ENCODE results near the gene MAGIX.
"Not testable (repeated sequence)": the region's sequence is repeated elsewhere in the genome, so short reads cannot be mapped to it uniquely, and the experiment has no call there.

MAGIX gene

DNA sequence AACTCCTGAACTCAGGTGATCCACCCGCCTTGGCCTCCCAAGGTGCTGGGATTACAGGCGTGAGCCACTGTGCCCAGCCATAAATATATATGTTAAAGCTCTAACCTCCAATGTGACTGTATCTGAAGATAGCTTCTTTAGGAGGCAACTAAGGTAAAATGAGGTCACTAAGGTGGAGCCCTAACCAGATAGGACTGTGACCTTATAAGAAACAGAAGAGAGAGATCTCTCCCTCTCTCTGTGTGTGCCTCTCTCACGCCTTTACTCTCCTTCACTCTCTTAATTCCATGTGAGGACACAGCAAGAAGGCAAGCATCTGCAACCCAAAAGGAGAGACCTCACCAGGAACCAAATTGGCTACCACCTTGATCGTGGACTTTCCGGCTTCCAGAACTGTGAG lies 926 bp upstream of the MAGIX start:
- DNase-seq (ENCODE audit: low read depth) = no peak

DNA sequence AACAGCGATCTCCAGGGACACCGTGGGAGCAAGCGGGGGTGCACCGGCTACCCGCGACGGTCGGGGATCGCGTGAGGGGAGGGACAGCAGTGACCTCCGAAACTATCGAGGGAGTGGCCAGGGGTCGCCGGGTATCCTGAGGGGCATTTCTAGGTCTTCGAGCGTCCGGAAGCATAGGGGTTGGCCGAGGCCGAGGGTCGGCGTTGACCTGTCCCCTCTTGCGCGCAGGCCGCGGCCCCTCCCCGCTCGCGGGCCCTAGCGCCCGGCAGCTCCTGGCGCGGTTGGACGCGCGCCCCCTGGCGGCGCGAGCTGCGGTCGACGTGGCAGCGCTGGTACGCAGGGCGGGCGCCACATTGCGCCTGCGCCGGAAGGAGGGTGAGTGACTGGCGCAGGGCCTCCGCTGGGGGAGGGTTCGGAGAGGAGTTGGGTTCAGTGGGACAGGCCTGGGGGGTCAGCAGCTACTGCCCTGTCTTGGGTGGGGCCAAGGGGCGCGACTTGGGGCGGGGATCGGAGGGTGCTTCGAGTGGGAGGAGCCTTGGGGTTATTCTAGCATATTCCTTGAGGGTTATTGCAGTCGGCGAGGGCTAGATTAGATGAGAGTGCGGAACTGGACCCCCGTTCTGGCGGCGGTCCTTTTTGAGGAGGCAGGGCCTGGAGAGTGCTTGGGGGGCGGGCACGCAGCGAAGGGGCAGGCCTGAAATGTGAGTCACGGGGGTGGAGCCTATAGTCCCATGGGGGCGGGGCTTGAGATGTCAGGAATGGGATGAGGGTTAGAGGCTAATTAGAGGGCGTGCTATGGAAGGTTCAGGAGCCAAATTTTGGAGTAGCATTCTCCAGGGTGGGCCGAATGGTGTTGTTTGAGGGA lies 1.2 kb downstream of the MAGIX start:
- peak; percentile 67 for DNase-seq (ENCODE audit: low read depth)

DNA sequence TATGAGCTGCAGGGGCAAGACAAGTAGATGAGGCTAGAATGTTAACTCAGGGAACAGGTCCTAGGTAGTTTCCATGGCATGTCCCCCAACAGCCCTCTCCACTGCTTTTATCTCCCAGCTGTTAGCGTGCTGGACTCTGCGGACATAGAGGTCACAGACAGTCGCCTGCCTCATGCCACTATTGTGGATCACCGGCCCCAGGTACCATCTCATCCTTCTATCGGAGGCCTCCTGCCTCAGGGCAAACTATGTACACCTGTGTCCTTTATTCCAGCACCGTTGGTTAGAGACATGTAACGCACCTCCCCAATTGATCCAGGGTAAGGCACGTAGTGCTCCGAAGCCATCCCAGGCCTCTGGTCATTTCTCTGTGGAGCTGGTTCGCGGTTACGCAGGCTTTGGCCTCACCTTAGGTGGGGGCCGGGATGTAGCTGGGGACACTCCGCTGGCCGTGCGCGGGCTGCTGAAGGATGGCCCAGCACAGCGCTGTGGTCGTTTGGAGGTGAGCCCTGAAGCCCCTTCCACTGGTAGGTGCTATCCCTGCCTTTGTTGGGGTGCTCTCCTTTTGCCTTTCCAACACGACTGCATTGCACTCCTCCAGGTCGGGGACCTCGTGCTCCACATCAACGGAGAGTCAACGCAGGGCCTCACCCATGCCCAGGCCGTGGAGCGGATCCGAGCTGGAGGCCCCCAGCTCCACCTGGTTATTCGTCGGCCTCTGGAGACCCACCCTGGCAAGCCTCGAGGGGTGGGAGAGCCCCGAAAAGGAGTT lies 2.2 kb downstream of the MAGIX start:
- no peak for DNase-seq (ENCODE audit: low read depth)

DNA sequence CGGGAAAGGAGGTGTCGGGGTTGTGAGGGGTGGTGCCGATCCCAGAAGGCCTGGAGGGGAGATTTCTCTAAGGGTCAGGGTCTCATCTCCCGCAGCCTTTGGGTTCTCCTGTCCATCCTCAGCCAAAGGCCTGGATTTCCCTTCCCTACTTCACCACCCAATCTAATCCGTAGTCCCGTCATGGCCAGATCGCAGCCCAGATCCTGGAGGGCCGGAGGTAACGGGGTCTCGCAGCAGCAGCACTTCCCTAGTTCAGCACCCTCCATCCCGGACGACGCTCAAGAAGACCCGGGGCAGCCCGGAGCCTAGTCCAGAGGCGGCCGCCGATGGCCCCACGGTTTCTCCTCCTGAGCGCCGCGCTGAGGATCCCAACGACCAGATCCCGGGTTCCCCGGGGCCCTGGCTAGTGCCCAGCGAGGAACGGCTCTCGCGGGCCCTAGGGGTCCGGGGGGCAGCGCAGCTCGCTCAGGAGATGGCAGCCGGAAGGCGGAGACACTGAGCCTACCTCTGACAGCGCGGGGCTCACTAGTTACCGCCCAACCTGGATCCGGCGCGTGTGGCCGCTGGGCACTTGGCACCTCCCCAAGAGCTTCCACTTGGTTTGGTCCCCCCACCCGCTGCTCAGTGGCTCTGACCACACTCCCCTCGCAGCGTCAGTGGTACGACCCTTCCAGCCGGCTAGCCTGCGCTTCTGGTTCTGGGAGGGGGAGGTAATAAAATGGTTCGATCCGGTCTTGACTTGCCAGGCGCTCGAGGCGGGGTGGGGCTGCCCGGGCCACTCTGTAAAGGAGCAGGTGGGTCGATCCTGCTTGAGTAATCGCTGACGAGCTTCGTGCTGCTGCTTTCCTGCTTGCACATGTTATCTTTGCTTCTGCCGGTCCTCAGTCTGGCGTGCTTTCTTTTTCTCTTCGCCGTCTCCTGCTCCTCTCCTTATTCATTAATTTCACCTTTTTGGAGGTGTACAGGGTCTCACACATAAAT lies 3.6 kb downstream of the MAGIX start:
- peak; percentile 58 for DNase-seq (ENCODE audit: low read depth)

DNA sequence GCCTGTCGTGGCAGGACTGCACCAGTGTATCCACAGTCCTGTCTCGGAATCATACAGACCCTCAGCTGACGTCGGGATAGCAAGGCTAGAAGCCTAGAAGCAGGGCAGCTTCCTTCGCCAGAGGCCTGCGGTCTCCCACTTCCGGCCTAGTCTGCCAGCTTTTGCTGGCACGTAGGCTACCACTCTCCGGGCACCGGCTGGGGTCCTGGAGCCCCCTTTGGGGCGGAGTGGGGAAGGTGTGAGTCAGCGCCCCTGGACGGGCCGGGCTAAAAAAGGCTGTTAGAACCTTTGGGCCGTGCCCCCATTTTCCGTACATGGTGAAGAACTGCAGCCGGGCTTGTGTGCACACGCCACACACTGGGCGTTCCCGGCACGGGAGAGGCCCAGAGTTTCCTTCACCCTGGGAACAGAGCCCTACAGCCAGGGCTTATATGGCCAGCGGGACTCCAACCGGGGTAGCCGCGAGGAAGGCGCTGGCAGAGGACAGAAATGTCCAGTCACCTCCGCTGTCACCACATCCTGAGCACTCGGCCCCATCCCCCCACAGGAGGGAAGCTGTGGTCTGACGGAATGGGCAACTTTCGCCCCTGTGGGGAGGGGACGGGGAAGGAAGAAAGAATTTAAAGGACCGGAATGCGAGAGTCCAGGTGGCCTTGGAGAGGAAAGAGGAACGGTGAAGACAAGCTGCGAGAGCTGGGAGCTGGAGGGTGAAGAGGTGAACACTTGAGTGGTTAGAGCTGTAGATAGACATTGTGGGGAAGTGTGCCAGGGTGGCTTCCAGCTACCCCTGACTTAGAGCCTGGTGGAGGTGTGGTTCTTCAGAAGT lies 4.6 kb downstream of the MAGIX start:
- DNase-seq (ENCODE audit: low read depth) = no peak

DNA sequence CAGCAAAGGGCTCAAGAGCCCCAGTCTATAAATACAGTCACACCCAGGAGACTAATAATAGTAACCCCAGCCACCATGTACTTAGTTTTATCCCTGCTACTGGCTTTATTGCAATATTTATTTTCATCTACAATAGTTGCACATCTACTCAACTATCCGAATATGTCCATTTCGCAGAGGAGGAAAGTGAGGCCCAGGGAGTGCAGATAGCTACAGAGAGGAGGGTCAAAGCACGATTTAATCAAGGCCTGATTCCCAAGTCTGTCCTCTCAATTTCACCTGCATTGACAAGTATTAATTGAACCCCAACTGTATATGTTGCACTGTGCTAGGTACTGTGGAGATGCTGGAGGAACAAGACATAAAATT lies 5.2 kb downstream of the MAGIX start:
- DNase-seq (ENCODE audit: low read depth) = no peak

DNA sequence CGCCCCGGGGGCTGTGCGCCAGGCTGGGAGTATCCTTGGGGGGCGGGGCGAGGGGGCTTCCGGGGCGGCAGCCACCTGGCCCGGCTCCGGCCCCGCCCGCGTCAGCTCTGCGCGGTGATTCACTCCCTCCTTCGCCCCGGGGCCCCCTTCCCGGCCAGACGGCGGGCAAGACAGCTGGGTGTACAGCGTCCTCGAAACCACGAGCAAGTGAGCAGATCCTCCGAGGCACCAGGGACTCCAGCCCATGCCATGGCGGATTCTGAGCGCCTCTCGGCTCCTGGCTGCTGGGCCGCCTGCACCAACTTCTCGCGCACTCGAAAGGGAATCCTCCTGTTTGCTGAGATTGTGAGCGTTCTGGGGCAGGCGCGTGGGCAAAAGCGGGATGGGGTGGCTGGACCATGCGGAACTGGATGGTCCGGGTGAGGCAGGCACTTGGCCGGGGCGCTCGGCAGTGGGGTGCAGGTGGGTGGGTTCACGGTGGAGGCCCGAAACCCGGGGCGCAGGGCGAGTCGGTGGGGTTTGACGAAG lies 9.3 kb downstream of the MAGIX start, which contains the start of gene PLP2:
PLP2 (plus strand) TSS at position 147 of the 528 bp plus-strand sequence; CDS start at position 250, 103 bp downstream.
- peak; percentile 61 for DNase-seq (ENCODE audit: low read depth)

DNA sequence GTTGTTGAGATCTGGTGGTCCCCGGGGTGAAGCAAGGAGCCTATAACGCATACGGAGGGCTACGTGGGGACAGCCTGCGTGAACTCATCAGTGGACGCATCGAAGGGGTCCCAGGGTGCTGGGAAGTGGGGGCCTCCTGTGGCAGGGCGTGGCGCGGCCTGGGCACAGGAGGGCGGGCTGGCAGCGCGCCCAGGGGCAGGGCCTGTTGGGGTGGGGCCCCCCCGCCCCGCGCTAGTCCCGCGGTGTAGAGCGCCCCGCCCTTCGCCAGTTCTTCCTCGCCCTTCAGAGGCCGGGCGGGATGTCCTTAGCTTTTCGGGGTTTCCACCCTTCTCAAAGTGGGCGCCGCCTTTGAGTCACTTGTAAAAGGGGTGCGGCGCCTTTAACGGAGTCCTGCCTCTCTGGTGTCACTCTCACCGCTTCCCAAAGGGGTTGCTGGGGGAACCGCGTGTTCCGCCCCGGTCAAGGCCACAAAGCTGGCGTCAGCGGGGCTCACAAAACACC lies 9.8 kb downstream of the MAGIX start:
- peak; percentile 52 for DNase-seq (ENCODE audit: low read depth)

DNA sequence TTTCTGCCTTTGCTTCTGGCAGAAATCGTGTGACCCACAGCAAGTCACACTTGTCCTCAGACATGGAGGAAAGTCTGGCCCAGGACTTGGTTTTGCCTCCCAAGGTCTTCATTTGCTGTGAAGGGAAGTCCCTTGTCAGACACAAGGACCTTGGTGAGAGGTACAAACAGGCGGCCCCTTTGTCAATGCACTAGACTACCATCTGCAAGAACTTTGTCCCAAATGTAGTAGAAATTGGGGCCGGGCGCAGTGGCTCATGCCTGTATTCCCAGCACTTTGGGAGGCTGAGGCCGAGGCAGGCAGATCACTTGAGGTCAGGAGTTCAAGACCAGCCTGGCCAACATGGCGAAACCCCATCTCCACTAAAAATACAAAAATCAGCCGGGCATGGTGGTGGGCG lies 11.0 kb downstream of the MAGIX start:
- not testable (repeated sequence) for DNase-seq (ENCODE audit: low read depth)

DNA sequence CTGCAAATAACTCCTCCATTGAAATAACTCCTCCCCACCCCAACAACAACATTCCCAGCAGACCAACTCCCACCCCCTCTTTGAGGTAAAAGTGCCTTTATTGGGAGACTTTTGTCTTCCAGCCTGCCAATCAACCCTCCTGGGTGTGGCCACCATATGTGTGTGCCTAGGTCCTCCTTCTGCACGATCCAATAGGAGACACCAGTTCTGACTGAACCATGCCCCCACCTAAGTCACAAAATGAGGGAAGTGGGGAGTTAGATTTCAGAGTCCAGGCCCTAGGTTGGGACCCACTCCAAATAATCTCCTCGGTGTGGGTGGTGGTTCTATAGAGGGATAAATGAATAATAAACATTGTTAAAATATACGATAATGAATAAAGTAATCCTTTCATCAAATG lies 12.2 kb downstream of the MAGIX start:
- DNase-seq (ENCODE audit: low read depth) = no peak

DNA sequence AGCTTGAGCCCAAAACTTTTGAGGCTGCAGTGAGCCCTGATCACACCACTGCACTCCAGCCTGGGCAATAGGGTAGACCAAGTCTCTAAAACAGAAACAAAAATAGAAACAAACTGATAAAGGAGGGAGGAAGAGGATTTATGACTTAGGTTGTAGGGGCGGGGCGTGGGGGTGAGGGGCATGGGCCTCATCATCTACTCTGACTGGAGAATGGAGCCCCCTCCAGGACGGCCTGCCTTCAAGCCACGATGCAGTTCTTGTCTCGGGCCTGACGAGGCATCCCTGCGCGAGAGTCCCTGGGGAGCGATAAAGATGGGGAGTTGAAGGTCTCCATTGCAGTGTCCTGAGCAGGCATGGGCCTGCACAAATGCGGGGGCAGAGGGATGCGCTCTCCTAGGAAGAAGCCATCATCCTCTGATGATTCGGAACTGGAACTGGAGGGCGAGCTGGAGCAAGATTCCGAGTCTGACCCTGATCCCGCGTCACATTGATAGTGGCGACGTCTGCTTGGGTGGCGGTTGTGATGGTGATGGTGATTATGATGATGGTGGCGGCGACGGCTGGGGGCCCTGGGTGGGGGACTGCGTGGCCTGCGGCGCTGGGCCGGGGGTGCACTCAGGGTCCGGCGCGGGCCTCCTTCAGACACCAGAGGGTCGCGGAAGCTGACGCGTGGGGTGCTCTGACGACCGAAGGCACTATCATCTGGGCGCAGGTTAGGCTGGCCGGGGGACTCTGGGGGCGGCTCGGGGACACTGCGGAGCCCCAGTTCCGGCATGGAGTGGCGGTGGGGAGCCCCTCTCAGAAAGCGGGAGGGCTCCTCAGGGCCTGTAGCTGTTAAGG lies 13.1 kb downstream of the MAGIX start:
- DNase-seq (ENCODE audit: low read depth) = no peak

DNA sequence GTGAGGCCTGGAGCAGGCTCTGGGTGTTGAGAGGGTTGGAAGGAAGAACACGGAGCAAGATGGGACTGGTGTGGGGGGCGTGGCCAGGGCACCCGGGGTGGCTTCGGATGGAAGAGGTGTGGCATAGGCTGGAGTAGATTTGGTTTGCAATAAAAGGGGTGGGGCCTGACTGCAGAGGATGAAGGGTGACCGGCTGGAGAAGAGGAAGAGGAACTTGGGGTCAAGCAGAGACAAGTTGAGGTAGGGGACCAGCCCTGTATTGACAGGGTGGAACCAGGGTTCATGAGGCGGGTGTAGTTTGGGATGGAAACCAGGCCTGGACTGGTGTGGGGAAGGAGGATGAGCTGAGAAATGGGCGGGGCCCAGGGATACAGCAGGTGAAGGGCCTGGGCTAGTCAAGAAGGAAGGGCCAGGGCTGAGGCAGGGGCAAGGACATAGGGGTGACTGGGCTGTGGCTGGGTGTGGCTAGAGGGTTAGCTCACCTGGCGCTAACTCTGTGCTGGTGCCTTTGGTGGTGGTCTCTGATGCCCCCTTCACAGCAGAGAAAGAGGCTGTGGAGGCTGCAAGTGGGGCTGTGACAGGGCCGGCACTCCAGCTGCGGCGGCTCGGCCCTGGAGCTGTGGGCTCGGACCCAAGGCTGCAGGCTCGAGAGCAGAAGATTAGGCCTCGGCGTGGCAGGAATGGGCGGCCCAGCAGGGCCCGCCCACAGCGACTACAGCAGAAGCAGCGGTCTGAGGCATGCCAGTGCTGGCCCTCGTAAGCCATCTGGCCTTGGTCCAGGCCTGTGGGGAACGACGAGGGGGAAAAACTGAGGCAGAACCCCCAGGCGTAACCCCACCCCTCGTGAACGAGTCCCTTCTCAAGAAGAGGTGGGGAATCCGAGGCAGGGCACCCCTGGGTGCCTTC lies 14.1 kb downstream of the MAGIX start:
- no peak for DNase-seq (ENCODE audit: low read depth)

DNA sequence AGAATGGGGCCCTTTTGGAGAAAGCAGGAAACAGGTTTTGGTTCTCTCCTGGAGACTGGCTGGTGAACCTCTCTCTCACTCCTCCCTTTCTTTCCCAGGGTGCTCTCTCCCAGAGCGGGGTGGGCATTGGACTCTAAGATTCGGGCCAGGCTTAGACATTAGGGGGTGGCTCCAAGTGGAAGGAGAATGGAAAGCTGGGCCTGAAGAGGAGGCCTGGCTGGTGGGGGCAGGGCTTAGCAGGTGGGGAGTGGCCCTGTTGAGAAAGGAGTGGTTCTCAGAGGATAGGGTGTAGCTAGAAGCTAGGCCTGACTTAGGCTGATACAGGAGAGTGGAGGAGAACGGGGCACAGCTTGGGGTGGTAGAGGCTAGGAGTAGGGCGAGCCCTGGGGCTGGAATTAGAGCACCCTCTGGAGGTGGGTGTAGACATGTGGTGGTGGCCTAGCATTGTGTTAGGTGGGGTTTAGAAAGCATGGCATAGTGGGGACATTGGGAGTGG lies 14.8 kb downstream of the MAGIX start:
- no peak for DNase-seq (ENCODE audit: low read depth)

DNA sequence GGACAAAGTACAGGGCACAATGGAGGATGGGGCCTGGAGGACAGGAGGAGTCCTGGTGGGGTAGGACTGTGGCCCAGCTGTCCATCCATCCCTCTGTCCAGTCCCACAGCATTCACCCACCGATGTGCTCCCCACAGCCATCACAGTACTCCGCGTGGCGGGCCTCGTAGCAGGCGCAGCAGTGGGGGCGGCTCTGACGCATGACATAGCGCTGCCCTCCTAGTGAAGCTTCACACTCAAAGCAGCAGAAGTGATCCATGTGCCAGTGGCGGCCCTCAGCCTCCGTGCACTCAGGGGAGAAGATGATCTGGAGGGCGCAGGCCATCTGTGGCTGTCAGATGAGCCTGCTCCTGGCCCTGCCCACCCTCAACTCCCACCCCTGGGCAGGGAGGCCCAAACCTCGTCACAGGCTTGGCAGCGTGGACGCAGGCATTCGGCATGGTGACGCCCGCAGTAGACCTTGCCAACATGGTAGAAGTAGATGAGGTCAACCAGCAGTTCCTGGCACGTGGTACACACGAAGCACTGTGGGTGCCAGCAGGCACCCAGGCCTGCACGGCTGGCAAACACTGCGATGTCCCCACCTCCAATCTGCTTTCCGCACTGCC lies 15.4 kb downstream of the MAGIX start:
- no peak for DNase-seq (ENCODE audit: low read depth)

DNA sequence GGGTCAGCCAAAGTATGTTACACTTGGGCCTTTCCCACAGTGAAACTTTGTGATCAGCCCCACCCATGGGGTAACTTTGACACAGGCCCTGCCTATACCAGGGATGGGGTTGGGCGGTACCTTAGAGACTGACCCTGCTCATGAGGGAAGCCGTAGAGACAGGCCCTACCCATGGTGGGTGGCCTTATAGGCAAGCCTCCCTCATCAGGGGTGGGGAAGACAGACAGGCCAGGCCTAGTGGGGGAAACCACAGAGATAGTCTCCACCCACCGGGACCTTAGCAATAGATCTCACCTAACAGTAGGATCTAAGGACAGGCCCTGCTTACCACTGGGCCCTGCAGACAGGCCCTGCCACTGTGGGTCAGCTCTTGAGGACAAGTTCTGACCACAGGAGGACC lies 16.0 kb downstream of the MAGIX start:
- no peak for DNase-seq (ENCODE audit: low read depth)

DNA sequence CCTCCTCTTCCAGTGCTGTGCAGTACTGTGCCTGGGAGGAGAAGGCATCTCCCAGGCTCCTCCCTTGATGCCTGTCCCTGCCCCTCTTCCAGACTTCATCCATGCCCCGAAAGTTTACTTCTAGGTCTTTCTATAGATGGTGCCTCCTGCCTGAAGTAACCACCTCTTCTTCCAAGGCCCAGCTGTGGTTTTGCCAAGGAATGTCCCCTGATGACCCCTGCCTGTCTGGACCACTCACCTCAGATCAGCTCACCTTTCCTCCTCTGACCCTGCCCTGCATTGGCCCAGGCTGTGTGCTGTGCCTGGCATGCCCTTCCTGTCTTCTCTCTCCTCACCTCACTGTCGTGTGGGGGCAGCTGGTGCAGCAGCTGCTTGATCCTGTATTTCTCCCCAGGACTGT lies 16.8 kb downstream of the MAGIX start:
- DNase-seq (ENCODE audit: low read depth) = no peak

DNA sequence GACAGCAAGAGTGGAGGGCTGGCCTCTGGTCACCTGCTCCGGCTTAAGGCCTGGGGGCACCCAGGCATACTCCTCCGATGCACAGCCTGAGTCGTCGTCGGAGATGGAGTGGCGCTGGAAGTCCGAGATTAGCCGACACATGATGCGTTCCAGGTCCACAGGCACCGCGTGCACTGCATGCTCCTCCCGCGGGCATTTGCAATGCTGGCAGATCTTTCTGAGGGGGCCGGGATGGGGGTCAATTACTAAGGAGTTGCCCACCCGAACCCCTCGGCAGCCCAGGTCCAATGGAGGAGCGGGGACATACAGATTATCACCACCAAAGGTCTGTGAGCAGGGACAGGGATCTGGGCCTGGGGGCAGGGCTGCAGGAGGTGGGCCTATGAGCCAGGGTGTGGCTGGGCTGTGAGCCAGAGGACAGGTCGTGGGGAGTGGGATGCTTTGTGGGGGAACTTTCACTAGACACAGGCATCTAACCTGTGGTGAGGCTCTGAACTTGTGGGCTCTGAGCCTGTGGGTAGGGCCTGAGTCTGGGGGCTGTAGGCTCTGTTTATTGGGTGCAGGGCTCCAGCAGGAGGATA lies 21.2 kb downstream of the MAGIX start:
- no peak for DNase-seq (ENCODE audit: low read depth)
